AG09319 (cell line): Measurements from ENCODE around the gene PLGLB1.
"Not testable (repeated sequence)": the region's sequence is repeated elsewhere in the genome, so short reads cannot be mapped to it uniquely, and the experiment has no call there.

ENCODE experiments used
- DNase-seq: peaks from one replicate; pipeline ENCODE4 v3.0.0-alpha.2; 2010; ENCODE audit warnings: low read depth; ENCODE audit errors: extremely low read depth
- TF ChIP-seq, protein P1 (sequence below): IDR thresholded peaks from 2 replicates; pipeline ENCODE4 v1.5.1; 2011; ENCODE audit warnings: low read depth, mild to moderate bottlenecking, inconsistent platforms, low read length, moderate library complexity

PLGLB1 gene

GRCh38 chr2:87021744-87022143 lies at the start of gene PLGLB1:
Gene PLGLB1 (minus strand): TSS chr2:87021844. CDS start chr2:87021783, 61 bp downstream.
- not testable (repeated sequence) for DNase-seq

DNA sequence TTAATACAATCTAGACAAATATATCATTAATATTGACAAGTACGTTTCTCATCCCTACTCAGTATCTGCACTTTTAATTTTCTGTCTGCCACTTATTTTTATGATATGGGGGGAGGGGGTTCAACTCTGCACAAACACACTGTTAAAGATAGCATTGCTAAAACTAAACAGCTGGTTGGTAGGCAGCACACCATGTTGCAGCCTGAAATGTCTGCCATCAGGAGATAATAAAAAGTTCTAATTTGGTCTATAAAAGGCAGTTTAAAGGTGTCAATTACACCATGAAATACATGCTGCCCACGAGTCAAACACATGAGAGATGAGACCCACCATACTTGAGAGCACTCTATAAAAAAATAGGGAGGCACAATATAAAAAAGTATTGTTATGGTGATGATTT lies 42.7 kb upstream of the PLGLB1 start:
- DNase-seq: not testable (repeated sequence)

DNA sequence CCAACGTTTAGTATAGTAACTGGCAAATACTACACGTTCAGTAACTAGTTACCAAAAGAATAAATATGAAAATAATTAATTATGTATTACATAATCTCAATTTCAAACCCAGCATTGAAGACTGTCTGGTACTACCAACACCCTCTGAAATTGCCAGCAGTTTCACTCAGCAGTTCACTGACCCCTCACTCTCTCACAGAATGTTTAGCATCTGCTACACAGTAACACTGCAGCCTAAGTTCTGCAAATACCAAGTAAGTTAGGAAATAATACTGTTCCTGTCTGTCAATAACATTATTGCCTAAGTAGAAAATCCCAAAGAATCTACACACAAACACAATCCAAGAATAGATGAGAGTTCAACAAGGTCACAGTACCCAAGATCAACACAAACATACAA lies 41.8 kb upstream of the PLGLB1 start:
- not testable (repeated sequence) for DNase-seq

GRCh38 chr2:87061519-87061918 lies 39.9 kb upstream of the PLGLB1 start:
- not testable (repeated sequence) for DNase-seq

DNA sequence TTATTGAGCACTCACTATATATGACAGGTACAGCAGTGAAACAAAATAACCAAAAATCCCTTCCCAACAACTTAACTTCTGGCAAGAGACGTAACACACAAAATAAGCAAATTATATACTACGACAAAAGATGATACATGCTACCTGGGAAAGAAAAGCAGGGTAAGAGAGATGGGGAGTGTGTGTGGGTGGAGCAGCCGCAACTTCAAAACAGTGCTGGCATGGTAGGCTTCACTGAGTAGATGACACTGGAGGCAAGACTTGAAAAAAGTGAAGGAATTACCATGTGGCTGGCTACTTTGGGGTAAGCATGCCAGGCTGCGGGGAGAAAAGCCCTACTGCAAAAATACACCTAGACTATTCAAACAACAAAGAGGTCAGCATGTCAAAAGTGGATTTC lies 36.0 kb upstream of the PLGLB1 start:
- not testable (repeated sequence) for DNase-seq

- DNase-seq: not testable (repeated sequence)
These were observed 35.2 kb upstream of the PLGLB1 start for GRCh38 chr2:87056843-87057242.

- DNase-seq: not testable (repeated sequence)
These were observed 34.8 kb upstream of the PLGLB1 start for GRCh38 chr2:87056435-87056834.

DNA sequence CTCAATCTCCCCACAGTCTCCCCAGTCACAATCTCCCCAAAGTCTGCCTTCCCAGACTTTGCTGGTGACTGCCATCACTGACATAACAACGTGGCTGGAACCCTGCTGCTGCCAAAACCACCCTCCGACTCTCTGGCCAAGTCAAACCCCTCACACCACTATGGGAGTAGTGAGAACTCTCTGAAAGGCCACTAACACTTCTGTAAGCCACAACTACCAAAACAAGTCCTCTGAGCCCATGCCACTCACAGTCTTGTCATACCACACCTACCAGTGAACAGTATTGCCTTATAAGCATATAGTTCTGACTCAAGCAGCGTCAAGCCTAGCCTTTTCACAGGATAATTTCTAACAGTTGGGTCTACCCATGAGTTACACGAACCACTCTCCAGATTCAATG lies 32.7 kb upstream of the PLGLB1 start:
- not testable (repeated sequence) for DNase-seq

DNA sequence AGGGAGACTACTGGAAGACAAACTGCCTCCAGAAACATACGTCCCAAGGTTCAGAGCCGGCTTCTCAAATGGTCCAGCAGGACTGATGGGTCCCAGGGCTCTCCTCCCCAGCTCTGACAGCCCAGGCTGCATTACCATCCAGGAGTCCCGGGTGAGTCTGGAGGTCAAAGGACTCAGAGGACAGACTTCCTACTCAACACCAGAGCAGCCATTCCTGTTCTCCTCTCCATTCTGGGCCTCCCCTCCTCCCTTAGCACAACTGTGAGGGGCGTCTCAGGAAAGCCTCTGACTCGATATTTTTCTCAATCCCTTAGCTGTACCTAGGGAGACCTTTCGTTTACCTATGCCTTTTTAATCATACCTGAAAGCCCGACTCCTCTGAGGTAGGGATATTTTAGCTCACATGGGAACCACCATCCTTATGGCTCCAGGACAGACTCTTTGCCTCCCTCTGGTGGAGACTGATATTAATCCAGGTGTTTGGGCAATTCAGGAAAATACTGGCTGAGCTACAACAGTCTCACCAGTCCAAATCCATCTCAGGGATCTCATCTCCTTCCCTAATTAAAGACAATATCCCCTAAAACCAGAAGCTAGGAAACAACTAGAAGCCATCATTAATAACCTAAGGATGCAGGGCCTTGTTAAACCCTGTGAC lies 19.8 kb upstream of the PLGLB1 start:
- not testable (repeated sequence) for DNase-seq
- TF ChIP-seq, protein P1, sequence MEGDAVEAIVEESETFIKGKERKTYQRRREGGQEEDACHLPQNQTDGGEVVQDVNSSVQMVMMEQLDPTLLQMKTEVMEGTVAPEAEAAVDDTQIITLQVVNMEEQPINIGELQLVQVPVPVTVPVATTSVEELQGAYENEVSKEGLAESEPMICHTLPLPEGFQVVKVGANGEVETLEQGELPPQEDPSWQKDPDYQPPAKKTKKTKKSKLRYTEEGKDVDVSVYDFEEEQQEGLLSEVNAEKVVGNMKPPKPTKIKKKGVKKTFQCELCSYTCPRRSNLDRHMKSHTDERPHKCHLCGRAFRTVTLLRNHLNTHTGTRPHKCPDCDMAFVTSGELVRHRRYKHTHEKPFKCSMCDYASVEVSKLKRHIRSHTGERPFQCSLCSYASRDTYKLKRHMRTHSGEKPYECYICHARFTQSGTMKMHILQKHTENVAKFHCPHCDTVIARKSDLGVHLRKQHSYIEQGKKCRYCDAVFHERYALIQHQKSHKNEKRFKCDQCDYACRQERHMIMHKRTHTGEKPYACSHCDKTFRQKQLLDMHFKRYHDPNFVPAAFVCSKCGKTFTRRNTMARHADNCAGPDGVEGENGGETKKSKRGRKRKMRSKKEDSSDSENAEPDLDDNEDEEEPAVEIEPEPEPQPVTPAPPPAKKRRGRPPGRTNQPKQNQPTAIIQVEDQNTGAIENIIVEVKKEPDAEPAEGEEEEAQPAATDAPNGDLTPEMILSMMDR: peak; percentile 7; the same call in 1 of the 2 replicates

DNA sequence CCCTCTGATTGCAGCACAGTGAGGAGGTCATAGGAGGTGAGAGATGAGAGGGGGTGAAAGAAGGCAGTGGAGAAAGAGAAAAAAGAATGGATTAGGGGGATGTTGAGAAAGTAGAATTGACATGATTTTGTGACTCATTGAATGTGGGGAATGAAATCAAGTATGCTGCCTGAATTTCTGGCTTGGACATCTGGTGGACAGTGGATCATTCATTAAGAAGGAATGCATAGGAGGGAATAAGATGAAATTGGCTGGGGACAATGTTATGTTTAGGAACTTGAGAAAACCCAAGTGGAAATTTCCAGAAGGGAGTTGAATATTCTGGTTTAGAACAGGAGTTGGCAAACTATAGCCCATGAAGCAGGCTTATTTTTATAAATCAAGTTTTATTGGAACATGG lies 7.0 kb upstream of the PLGLB1 start:
- DNase-seq: not testable (repeated sequence)

GRCh38 chr2:87026816-87027215 lies 5.2 kb upstream of the PLGLB1 start:
- DNase-seq: not testable (repeated sequence)

DNA sequence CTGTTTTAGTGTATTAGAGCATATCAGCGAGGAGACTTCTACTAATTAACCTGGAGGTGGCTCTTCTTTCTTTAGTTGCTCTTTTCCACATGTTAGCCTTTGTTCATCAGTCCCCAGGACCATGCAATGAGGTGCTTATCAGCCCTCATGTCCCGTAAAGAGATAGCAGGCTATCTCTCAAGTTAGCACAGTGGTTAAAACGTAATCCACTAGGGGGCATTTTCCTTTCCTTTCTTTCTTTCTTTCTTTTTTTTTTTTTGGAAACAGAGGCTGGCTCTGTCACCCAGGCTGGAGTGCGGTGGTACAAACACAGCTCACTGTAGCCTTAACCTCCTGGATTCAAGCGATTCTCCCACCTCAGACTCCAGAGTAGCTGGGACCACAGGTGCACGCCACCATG lies 4.3 kb upstream of the PLGLB1 start:
- not testable (repeated sequence) for DNase-seq

- DNase-seq: not testable (repeated sequence)
These were observed 2.5 kb upstream of the PLGLB1 start for GRCh38 chr2:87023988-87024615.

DNA sequence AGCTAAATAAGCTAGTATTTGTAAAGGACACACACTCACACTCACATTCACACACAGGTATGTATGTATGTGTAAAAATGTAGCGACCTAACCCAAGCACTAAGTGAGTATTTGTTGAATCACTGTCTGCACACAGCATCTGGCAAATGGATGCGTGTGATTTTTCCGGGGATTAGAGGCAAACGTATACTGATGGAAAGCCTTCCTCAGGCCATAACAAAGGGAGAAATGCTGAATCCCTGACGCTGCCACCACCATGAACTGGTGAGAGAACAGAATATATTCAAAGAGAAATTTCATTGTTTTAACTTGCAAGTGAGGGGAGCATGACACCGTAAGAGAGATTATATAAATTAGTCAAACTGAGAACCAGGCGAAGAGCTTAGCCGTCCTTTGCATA lies 601 bp downstream of the PLGLB1 start:
- not testable (repeated sequence) for DNase-seq

GRCh38 chr2:87019053-87019452 lies 2.6 kb downstream of the PLGLB1 start:
- not testable (repeated sequence) for DNase-seq

- DNase-seq: not testable (repeated sequence)
These were observed 7.0 kb downstream of the PLGLB1 start for GRCh38 chr2:87014489-87015169.

DNA sequence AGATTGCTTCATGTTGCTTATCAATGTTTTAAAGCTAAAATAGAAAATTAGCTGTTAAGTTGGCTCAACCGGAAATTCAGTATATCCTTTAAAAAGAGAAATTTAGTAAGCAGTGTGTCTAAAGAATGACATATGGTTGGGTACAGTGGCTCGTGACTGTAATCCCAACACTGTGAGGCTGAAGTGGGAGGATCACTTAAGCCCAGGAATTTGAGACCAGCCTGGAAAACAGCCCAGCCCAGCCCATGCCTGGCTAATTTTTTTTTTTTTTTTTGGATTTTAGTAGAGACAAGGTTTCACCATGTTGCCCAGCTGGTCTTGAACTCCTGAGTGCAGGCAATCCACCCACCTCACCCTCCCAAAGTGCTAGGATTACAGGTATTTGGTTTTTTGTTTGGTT lies 17.2 kb downstream of the PLGLB1 start:
- DNase-seq: not testable (repeated sequence)
